ENCODE measurements around the gene WSCD2.

The WSCD2 gene

GRCh38 chr12:108099073-108099472, 30.0 kb upstream of the WSCD2 start:
- in situ Hi-C loops (cut with HindIII; ENCODE audit: low sequenced_read_pairs) = no loop called here
- H3K4me3 ChIP-seq (ENCODE audit: low read depth, low read length) = no peak overlapping the region
- TF ChIP-seq CTCF (IDR thresholded peaks at IDR 0.05; ENCODE audit: low read depth, low read length, missing control alignments) = no peak
- no peak for DNase-seq (ENCODE audit: low read depth)

- no peak for DNase-seq (ENCODE audit: low read depth)
- H3K4me3 ChIP-seq (ENCODE audit: low read depth, low read length) = no peak overlapping the region
- in situ Hi-C loops (cut with HindIII; ENCODE audit: low sequenced_read_pairs) = no loop called here
- TF ChIP-seq CTCF (IDR thresholded peaks at IDR 0.05; ENCODE audit: low read depth, low read length, missing control alignments) = no peak
Measured at GRCh38 chr12:108099778-108100489, 29.2 kb upstream of the WSCD2 start.

- no peak for DNase-seq (ENCODE audit: low read depth)
- TF ChIP-seq CTCF (IDR thresholded peaks at IDR 0.05; ENCODE audit: low read depth, low read length, missing control alignments) = no peak
- in situ Hi-C loops (cut with HindIII; ENCODE audit: low sequenced_read_pairs) = no loop called here
- no peak overlapping the region for H3K4me3 ChIP-seq (ENCODE audit: low read depth, low read length)
Measured at GRCh38 chr12:108101605-108102175, 27.4 kb upstream of the WSCD2 start.

- no peak for TF ChIP-seq CTCF (IDR thresholded peaks at IDR 0.05; ENCODE audit: low read depth, low read length, missing control alignments)
- in situ Hi-C loops (cut with HindIII; ENCODE audit: low sequenced_read_pairs) = no loop called here
- H3K4me3 ChIP-seq (ENCODE audit: low read depth, low read length) = no peak overlapping the region
- no peak for DNase-seq (ENCODE audit: low read depth)
Measured at GRCh38 chr12:108102363-108102762, 26.7 kb upstream of the WSCD2 start.

- H3K4me3 ChIP-seq (ENCODE audit: low read depth, low read length) = no peak overlapping the region
- no peak for DNase-seq (ENCODE audit: low read depth)
- TF ChIP-seq CTCF (IDR thresholded peaks at IDR 0.05; ENCODE audit: low read depth, low read length, missing control alignments) = no peak
- in situ Hi-C loops (cut with HindIII; ENCODE audit: low sequenced_read_pairs) = no loop called here
Measured at GRCh38 chr12:108103087-108103486, 26.0 kb upstream of the WSCD2 start.

GRCh38 chr12:108103517-108103916, 25.6 kb upstream of the WSCD2 start:
- no peak for DNase-seq (ENCODE audit: low read depth)
- H3K4me3 ChIP-seq (ENCODE audit: low read depth, low read length) = no peak overlapping the region
- TF ChIP-seq CTCF (IDR thresholded peaks at IDR 0.05; ENCODE audit: low read depth, low read length, missing control alignments) = no peak
- in situ Hi-C loops (cut with HindIII; ENCODE audit: low sequenced_read_pairs) = no loop called here
